ENCODE measurements around the gene SOBP. TPM values are rescaled to one million over a fixed set of nuclear protein-coding genes. Genes with fewer than 3 reads are reported as not detected.

Gene SOBP
- total RNA-seq, 1 donor from 2014 or later: 24.0 TPM

GRCh38 chr6:107496892-107497684 is 7.2 kb downstream of the SOBP start:
- DNase-seq (ENCODE audit: low read depth, low spot score): no peak
- no peak overlapping the region for H3K4me3 Mint-ChIP-seq
- peaks cover 40% of the 10 kb centered on the region for H3K4me1 Mint-ChIP-seq
- no peaks in the 10 kb centered on the region for H3K9me3 Mint-ChIP-seq
- H3K27me3 Mint-ChIP-seq (ENCODE audit: low read depth): no peaks in the 10 kb centered on the region
- H3K27ac Mint-ChIP-seq (ENCODE audit: unreplicated experiment): no peak overlapping the region
- no peak for TF ChIP-seq CTCF (conservative IDR thresholded peaks at IDR 0.05)
- peaks cover 2% of the 10 kb centered on the region for H3K36me3 Mint-ChIP-seq (ENCODE audit: low read depth)

DNA sequence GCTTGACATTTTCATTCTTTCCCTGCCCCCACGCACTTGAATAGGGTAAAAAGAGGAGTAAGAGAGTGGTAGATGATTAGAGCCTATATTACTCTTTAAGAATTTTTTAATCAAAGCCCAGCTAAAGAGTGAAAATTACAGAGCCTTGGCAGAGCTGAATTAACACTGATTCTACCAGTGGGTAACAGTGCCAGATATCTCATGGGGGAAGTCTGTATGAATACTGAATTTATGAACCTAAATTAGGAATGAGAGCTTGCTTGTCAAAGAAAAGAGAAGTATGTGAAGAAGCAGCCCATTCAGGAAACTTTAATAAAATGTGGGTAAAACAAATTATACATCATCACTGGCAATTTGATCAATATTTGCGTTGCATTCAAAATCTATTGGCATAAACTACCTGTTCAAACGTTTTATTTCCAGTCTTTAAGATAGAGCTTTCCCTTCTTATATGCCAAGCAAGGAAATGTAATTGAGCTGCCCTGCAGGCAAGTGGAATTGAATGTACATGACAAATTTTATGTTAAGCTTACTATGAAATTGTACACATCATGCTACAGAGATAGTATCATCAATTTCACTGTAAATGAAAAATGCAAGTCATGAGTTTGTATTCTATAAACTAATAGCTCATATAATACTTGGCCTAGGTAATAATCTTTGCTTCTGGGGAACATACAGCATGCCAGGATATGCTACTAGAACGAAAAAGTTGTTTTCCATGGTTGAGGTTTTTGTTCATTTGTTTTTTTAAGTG is 14.5 kb downstream of the SOBP start:
- Mint-ChIP-seq H3K27ac (ENCODE audit: unreplicated experiment) (no peak overlapping the region), H3K4me1 (peaks cover 25% of the 10 kb centered on the region), H3K9me3 (no peaks in the 10 kb centered on the region), H3K27me3 (ENCODE audit: low read depth) (no peaks in the 10 kb centered on the region), H3K4me3 (no peak overlapping the region), H3K36me3 (ENCODE audit: low read depth) (peaks cover 12% of the 10 kb centered on the region)
- no peak for DNase-seq (ENCODE audit: low read depth, low spot score)
- no peak for TF ChIP-seq CTCF (conservative IDR thresholded peaks at IDR 0.05)

- H3K9me3 Mint-ChIP-seq: no peaks in the 10 kb centered on the region
- H3K4me1 Mint-ChIP-seq: peaks cover 25% of the 10 kb centered on the region
- no peak overlapping the region for H3K27ac Mint-ChIP-seq (ENCODE audit: unreplicated experiment)
- no peak for DNase-seq (ENCODE audit: low read depth, low spot score)
- TF ChIP-seq CTCF (conservative IDR thresholded peaks at IDR 0.05): no peak
- H3K4me3 Mint-ChIP-seq: no peak overlapping the region
- peaks cover 11% of the 10 kb centered on the region for H3K36me3 Mint-ChIP-seq (ENCODE audit: low read depth)
- no peaks in the 10 kb centered on the region for H3K27me3 Mint-ChIP-seq (ENCODE audit: low read depth)
These were observed 16.2 kb downstream of the SOBP start for GRCh38 chr6:107506145-107506544.

DNA sequence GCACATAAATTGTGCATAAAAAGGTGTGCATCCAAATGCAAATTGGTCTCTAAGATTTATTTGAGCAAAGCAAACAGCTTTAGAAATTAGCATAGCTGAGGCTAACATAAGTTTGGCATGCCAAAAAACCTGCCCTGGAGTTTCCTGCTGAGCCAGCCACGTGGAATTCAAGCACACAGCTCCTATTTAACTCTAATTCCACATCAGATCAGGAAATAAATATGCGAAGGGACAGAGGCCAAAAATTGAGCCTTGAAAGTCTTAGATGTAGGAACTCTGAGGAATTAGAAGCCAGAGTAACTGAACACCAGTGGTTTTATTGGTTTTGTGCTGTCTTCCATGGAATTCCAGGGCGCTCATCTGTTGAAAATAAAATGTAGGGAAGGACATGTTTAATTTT is 19.6 kb downstream of the SOBP start:
- Mint-ChIP-seq H3K27me3 (ENCODE audit: low read depth) (no peaks in the 10 kb centered on the region), H3K27ac (ENCODE audit: unreplicated experiment) (no peak overlapping the region), H3K4me3 (no peak overlapping the region), H3K9me3 (peaks cover 2% of the 10 kb centered on the region), H3K4me1 (peaks cover under 1% of the 10 kb centered on the region), H3K36me3 (ENCODE audit: low read depth) (peaks cover 31% of the 10 kb centered on the region)
- DNase-seq (ENCODE audit: low read depth, low spot score): no peak
- no peak for TF ChIP-seq CTCF (conservative IDR thresholded peaks at IDR 0.05)

DNA sequence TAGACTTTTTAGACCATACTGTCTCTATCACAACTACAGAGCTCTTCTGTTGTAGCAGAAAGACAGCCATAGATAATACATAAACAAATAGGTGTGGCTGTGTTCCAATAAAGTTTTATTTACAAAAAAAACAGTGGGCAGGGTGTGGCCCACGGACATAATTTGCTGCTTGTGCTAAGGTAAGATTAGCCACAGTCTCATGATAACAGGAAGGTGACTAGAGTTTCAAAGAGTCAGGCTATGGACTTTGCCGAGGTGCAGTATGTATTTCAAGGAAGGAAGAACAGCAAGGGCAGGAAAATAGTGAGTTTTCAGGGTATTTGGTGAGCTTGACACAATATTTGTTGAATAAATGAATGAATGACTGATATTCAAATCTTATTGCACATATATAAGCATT is 20.2 kb downstream of the SOBP start:
- no peak for TF ChIP-seq CTCF (conservative IDR thresholded peaks at IDR 0.05)
- H3K27ac Mint-ChIP-seq (ENCODE audit: unreplicated experiment): no peak overlapping the region
- H3K36me3 Mint-ChIP-seq (ENCODE audit: low read depth): peaks cover 37% of the 10 kb centered on the region
- peaks cover 8% of the 10 kb centered on the region for H3K9me3 Mint-ChIP-seq
- H3K27me3 Mint-ChIP-seq (ENCODE audit: low read depth): no peaks in the 10 kb centered on the region
- H3K4me3 Mint-ChIP-seq: no peak overlapping the region
- no peak for DNase-seq (ENCODE audit: low read depth, low spot score)
- H3K4me1 Mint-ChIP-seq: no peaks in the 10 kb centered on the region
